Mesenchymal stem cell (in vitro differentiated cells and primary cell): ENCODE data around the gene MIPOL1.

Experiments
- DNase-seq: peaks from one replicate; pipeline ENCODE4 v3.0.0-alpha.2; 2013
- H2AFZ ChIP-seq: one replicate; pipeline ENCODE4 v1.6.1; 2013; ENCODE audit warnings: low read depth, mild to moderate bottlenecking, control low read depth, inconsistent platforms, low read length, moderate library complexity
- H2AK5ac ChIP-seq: 2 replicates; pipeline ENCODE4 v1.6.1; 2013; ENCODE audit warnings: low read length, moderate library complexity, mild to moderate bottlenecking, inconsistent platforms; ENCODE audit not compliant: severe bottlenecking
- H2BK120ac ChIP-seq: one replicate; pipeline ENCODE4 v1.6.1; 2013; ENCODE audit warnings: low read depth, mild to moderate bottlenecking, inconsistent platforms, low read length, moderate library complexity
- H2BK12ac ChIP-seq, 2 experiments: one replicate each; pipeline ENCODE4 v1.6.1; 2013; ENCODE audit warnings: inconsistent platforms in 2 of 2, low read length in 2 of 2, mild to moderate bottlenecking in 2 of 2, moderate library complexity in 2 of 2, control low read depth in 1 of 2
- H2BK15ac ChIP-seq: one replicate; pipeline ENCODE4 v1.6.1; 2013; ENCODE audit warnings: mild to moderate bottlenecking, low read depth, inconsistent platforms; ENCODE audit not compliant: poor library complexity, severe bottlenecking
- H2BK5ac ChIP-seq: 2 replicates; pipeline ENCODE4 v1.6.1; 2013; ENCODE audit warnings: low read depth, mild to moderate bottlenecking, low read length, control low read depth, inconsistent platforms; ENCODE audit not compliant: poor library complexity, severe bottlenecking
- H3K14ac ChIP-seq, 2 experiments: one replicate each; pipeline ENCODE4 v1.6.1; 2013; ENCODE audit warnings: inconsistent platforms in 2 of 2, low read length in 2 of 2, control low read depth in 1 of 2, mild to moderate bottlenecking in 1 of 2, moderate library complexity in 1 of 2
- H3K18ac ChIP-seq, 2 experiments: one replicate each; pipeline ENCODE4 v1.6.1; 2013; ENCODE audit warnings: inconsistent platforms in 2 of 2, low read length in 2 of 2, control low read depth in 1 of 2, low read depth in 1 of 2, mild to moderate bottlenecking in 1 of 2
- H3K23ac ChIP-seq, 2 experiments: one replicate each; pipeline ENCODE4 v1.6.1; 2013; ENCODE audit warnings: inconsistent platforms in 2 of 2, low read length in 2 of 2, mild to moderate bottlenecking in 2 of 2, moderate library complexity in 2 of 2, control low read depth in 1 of 2
- H3K27ac ChIP-seq: 2 replicates; pipeline ENCODE4 v1.5.1; 2013; ENCODE audit warnings: mild to moderate bottlenecking, moderate library complexity, low read length, control low read depth, inconsistent platforms; ENCODE audit not compliant: poor library complexity, severe bottlenecking
- H3K27me3 ChIP-seq, 2 experiments: 2 replicates each; pipeline versions ENCODE4 v1.6.1 to v1.7.0; 2013; ENCODE audit warnings: low read length in 2 of 2, mild to moderate bottlenecking in 2 of 2, moderate library complexity in 2 of 2, control low read depth in 1 of 2, inconsistent platforms in 1 of 2; ENCODE audit not compliant: control insufficient read depth in 1 of 2, insufficient read depth in 1 of 2
- H3K36me3 ChIP-seq, 2 experiments: 2 replicates each; pipeline versions ENCODE4 v1.6.1 to v1.7.0; 2013; ENCODE audit warnings: low read length in 2 of 2, control low read depth in 1 of 2, inconsistent platforms in 1 of 2, low read depth in 1 of 2, mild to moderate bottlenecking in 1 of 2; ENCODE audit not compliant: insufficient read depth in 2 of 2, control insufficient read depth in 1 of 2
- H3K4ac ChIP-seq, 2 experiments: one replicate each; pipeline ENCODE4 v1.6.1; 2013; ENCODE audit warnings: inconsistent platforms in 2 of 2, low read length in 2 of 2, mild to moderate bottlenecking in 2 of 2, moderate library complexity in 2 of 2, control low read depth in 1 of 2, low read depth in 1 of 2
- H3K4me1 ChIP-seq: 2 replicates; pipeline ENCODE4 v1.6.1; 2013; ENCODE audit warnings: low read depth, low read length, control low read depth; ENCODE audit not compliant: control insufficient read depth, insufficient read depth
- H3K4me2 ChIP-seq: 2 replicates; pipeline ENCODE4 v1.6.1; 2013; ENCODE audit warnings: low read length, mild to moderate bottlenecking, inconsistent platforms; ENCODE audit not compliant: poor library complexity, severe bottlenecking
- H3K4me3 ChIP-seq, 2 experiments: 2 replicates each; pipeline versions ENCODE4 v1.5.1 to v1.7.0; 2013; ENCODE audit warnings: low read length in 2 of 2, mild to moderate bottlenecking in 2 of 2, control low read depth in 1 of 2, low read depth in 1 of 2; ENCODE audit not compliant: insufficient read depth in 1 of 2
- H3K79me1 ChIP-seq: replicated peaks from 2 replicates; pipeline ENCODE4 v1.6.1; 2013; ENCODE audit warnings: mild to moderate bottlenecking, control low read depth, low read length, inconsistent platforms; ENCODE audit not compliant: poor library complexity, severe bottlenecking
- H3K9ac ChIP-seq: 2 replicates; pipeline ENCODE4 v1.7.0; 2013; ENCODE audit warnings: mild to moderate bottlenecking, low read length, moderate library complexity
- H3K9me3 ChIP-seq: 2 replicates; pipeline ENCODE4 v1.7.0; 2013; ENCODE audit warnings: mild to moderate bottlenecking, low read length; ENCODE audit not compliant: control insufficient read depth
- H4K8ac ChIP-seq: one replicate; pipeline ENCODE4 v1.6.1; 2013; ENCODE audit warnings: inconsistent platforms, mild to moderate bottlenecking, low read length, moderate library complexity
- H4K91ac ChIP-seq: one replicate; pipeline ENCODE4 v1.6.1; 2013; ENCODE audit warnings: mild to moderate bottlenecking, low read length, inconsistent platforms
- WGBS: methylation state at CpG from one replicate; pipeline ENCODE4 v1.1.7; 2013; ENCODE audit warnings: mixed read lengths; 5-methylcytosine and 5-hydroxymethylcytosine counted together

Gene MIPOL1

GRCh38 chr14:37422319-37422718 is 224.6 kb downstream of the MIPOL1 start:
- Histone ChIP-seq H3K36me3 (no peaks in the 10 kb centered on the region), H3K27ac (no peak overlapping the region), H3K4me1 (no peaks in the 10 kb centered on the region), H4K8ac (no peak overlapping the region), H2BK5ac (no peak overlapping the region), H3K4me2 (no peak overlapping the region), H3K18ac (no peak overlapping the region), H3K14ac (no peak overlapping the region), H4K91ac (no peak overlapping the region), H2AK5ac (no peak overlapping the region), H3K4ac (no peak overlapping the region), H2BK12ac (no peak overlapping the region), H2BK15ac (no peak overlapping the region), H3K9ac (no peak overlapping the region), H2BK120ac (no peak overlapping the region), H3K27me3 (no peaks in the 10 kb centered on the region), H3K4me3 (no peak overlapping the region), H3K79me1 (no peaks in the 10 kb centered on the region), H3K9me3 (no peaks in the 10 kb centered on the region), H3K23ac (no peak overlapping the region), H2AFZ (no peak overlapping the region)
- DNase-seq: no peak

- H3K4ac ChIP-seq: no peak overlapping the region
- no peak overlapping the region for H3K23ac ChIP-seq
- H3K4me3 ChIP-seq: no peak overlapping the region
- no peaks in the 10 kb centered on the region for H3K9me3 ChIP-seq
- no peaks in the 10 kb centered on the region for H3K79me1 ChIP-seq
- no peak for DNase-seq
- no peak overlapping the region for H4K91ac ChIP-seq
- no peak overlapping the region for H2BK12ac ChIP-seq
- no peak overlapping the region for H2BK15ac ChIP-seq
- no peaks in the 10 kb centered on the region for H3K27me3 ChIP-seq
- no peak overlapping the region for H3K27ac ChIP-seq
- H3K14ac ChIP-seq: no peak overlapping the region
- H2AFZ ChIP-seq: no peak overlapping the region
- H4K8ac ChIP-seq: no peak overlapping the region
- H2BK120ac ChIP-seq: no peak overlapping the region
- H3K4me2 ChIP-seq: no peak overlapping the region
- no peak overlapping the region for H2BK5ac ChIP-seq
- no peaks in the 10 kb centered on the region for H3K36me3 ChIP-seq
- H3K4me1 ChIP-seq: no peaks in the 10 kb centered on the region
- no CpG with 5 or more reads among the region's 2 CpGs for WGBS
- no peak overlapping the region for H2AK5ac ChIP-seq
- no peak overlapping the region for H3K9ac ChIP-seq
- H3K18ac ChIP-seq: no peak overlapping the region
Measured at GRCh38 chr14:37422748-37423147, 225.0 kb downstream of the MIPOL1 start.

- Histone ChIP-seq H3K4me2 (no peak overlapping the region), H2BK15ac (no peak overlapping the region), H3K14ac (no peak overlapping the region), H3K18ac (no peak overlapping the region), H2BK12ac (no peak overlapping the region), H3K4me1 (no peaks in the 10 kb centered on the region), H4K8ac (no peak overlapping the region), H3K4me3 (no peak overlapping the region), H2AK5ac (no peak overlapping the region), H3K36me3 (no peaks in the 10 kb centered on the region), H3K4ac (no peak overlapping the region), H3K23ac (no peak overlapping the region), H3K9ac (no peak overlapping the region), H2BK5ac (no peak overlapping the region), H3K79me1 (no peaks in the 10 kb centered on the region), H3K27ac (no peak overlapping the region), H3K9me3 (no peaks in the 10 kb centered on the region), H4K91ac (no peak overlapping the region), H2AFZ (no peak overlapping the region), H3K27me3 (no peaks in the 10 kb centered on the region), H2BK120ac (no peak overlapping the region)
- no CpG with 5 or more reads among the region's 1 CpG for WGBS
- no peak for DNase-seq
Measured at GRCh38 chr14:37428954-37429353, 231.2 kb downstream of the MIPOL1 start.

GRCh38 chr14:37429618-37430017 is 231.9 kb downstream of the MIPOL1 start:
- Histone ChIP-seq H4K91ac (no peak overlapping the region), H2BK12ac (no peak overlapping the region), H3K14ac (no peak overlapping the region), H3K27ac (no peak overlapping the region), H3K4me3 (no peak overlapping the region), H4K8ac (no peak overlapping the region), H2AFZ (no peak overlapping the region), H3K18ac (no peak overlapping the region), H3K23ac (no peak overlapping the region), H2BK15ac (no peak overlapping the region), H3K4me2 (no peak overlapping the region), H3K4ac (no peak overlapping the region), H2BK5ac (no peak overlapping the region), H3K4me1 (no peaks in the 10 kb centered on the region), H3K27me3 (no peaks in the 10 kb centered on the region), H3K9ac (no peak overlapping the region), H2BK120ac (no peak overlapping the region), H2AK5ac (no peak overlapping the region), H3K79me1 (no peaks in the 10 kb centered on the region), H3K9me3 (no peaks in the 10 kb centered on the region), H3K36me3 (no peaks in the 10 kb centered on the region)
- 100% methylated on average over 1 of the region's 1 CpG for WGBS
- no peak for DNase-seq
